ENCODE data around the gene MACROD2.

DNA sequence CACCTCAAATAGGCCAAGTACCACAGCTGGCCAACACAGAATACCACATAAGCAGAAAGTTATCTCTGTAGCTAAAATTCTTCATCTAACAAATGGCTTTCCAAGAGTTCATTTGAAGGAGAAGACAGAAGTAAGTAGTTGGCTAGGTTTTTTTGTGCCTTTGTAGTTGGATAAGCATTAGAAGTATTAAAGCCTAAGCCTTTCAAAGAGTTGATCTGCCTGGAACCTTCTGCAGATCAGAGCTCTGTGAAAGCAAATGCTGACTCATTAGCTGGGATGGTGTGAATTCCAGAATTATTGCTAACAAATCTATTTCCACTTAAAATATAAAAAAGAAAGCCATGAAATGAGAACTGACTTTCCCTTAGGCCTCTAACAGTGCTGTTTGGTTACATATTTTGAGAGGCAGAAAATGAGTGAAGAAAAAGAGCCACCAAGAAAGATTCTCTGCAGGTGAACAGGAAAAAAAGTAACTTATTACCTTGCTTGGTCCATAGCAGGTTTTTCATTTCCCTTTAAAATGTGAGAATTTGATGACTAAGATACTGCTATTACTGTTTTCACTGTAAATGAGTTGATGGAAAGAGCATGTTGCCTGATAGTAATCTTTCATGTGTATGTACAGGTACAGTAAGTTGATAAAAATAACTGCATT, 1105.3 kb downstream of the MACROD2 start:
- TF ChIP-seq, protein P1, sequence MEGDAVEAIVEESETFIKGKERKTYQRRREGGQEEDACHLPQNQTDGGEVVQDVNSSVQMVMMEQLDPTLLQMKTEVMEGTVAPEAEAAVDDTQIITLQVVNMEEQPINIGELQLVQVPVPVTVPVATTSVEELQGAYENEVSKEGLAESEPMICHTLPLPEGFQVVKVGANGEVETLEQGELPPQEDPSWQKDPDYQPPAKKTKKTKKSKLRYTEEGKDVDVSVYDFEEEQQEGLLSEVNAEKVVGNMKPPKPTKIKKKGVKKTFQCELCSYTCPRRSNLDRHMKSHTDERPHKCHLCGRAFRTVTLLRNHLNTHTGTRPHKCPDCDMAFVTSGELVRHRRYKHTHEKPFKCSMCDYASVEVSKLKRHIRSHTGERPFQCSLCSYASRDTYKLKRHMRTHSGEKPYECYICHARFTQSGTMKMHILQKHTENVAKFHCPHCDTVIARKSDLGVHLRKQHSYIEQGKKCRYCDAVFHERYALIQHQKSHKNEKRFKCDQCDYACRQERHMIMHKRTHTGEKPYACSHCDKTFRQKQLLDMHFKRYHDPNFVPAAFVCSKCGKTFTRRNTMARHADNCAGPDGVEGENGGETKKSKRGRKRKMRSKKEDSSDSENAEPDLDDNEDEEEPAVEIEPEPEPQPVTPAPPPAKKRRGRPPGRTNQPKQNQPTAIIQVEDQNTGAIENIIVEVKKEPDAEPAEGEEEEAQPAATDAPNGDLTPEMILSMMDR (IDR thresholded peaks at IDR 0.05; ENCODE audit: insufficient read depth, low read depth, low read length) = no peak
- TF ChIP-seq EZH2 (IDR thresholded peaks at IDR 0.05; ENCODE audit: insufficient read depth, low read length) = no peak
